K562 (cell line): ENCODE results near the gene P2RX3. TPM values are rescaled to one million over a fixed set of nuclear protein-coding genes. Genes with fewer than 3 reads are reported as not detected.

Experiments used
- BCL6 ChIP-seq: fragments of 250-450 bp; sonication (Bioruptor Pico); IDR thresholded peaks from 2 replicates; pipeline ENCODE4 v1.4.0; 2020
- HDAC8 ChIP-seq: fragments of 450-650 bp; IDR thresholded peaks from 2 replicates; pipeline ENCODE4 v1.6.1; 2016; ENCODE audit warnings: mild to moderate bottlenecking, missing genetic modification characterization, moderate library complexity, missing compliant biosample characterization
- JUND ChIP-seq, 2 experiments: IDR thresholded peaks; 2 replicates in 1 of 2; 3 replicates in 1 of 2; pipeline ENCODE4 v1.6.1; 2011; ENCODE audit warnings: borderline replicate concordance in 2 of 2, low read depth in 2 of 2, low read length in 2 of 2, improper control_type of control experiment in 1 of 2, missing biosample characterization in 1 of 2, missing genetic modification characterization in 1 of 2, missing genetic modification reagents in 1 of 2
- KAT8 ChIP-seq: fragments of 450-650 bp; IDR thresholded peaks from 2 replicates; pipeline ENCODE4 v1.6.1; 2016; ENCODE audit warnings: low read depth, mild to moderate bottlenecking
- MTA1 ChIP-seq: fragments of 450-650 bp; IDR thresholded peaks from 2 replicates; pipeline ENCODE4 v1.6.1; 2017; ENCODE audit warnings: borderline replicate concordance
- NBN ChIP-seq: fragments of 450-650 bp; IDR thresholded peaks from 2 replicates; pipeline ENCODE4 v1.6.1; 2016; ENCODE audit warnings: low read depth, mild to moderate bottlenecking
- NFIX ChIP-seq: fragments of 250-450 bp; sonication (Bioruptor Pico); IDR thresholded peaks from 2 replicates; pipeline ENCODE4 v1.4.0; 2020; ENCODE audit warnings: low read depth, mild to moderate bottlenecking, moderate library complexity
- PHB2 ChIP-seq: fragments of 450-650 bp; IDR thresholded peaks from 2 replicates; pipeline ENCODE4 v1.6.1; 2017; ENCODE audit warnings: low read depth
- PHF21A ChIP-seq: fragments of 450-650 bp; IDR thresholded peaks from 2 replicates; pipeline ENCODE4 v1.6.1; 2017; ENCODE audit warnings: low read depth, borderline replicate concordance
- PHTF2 ChIP-seq: fragments of 250-450 bp; sonication (Bioruptor Pico); IDR thresholded peaks from 2 replicates; pipeline ENCODE4 v1.5.0; 2021; ENCODE audit warnings: mild to moderate bottlenecking
- SMAD1 ChIP-seq: fragments of 150-350 bp; IDR thresholded peaks from 2 replicates; pipeline ENCODE4 v1.6.1; 2014; ENCODE audit warnings: low read length, low read depth; ENCODE audit not compliant: partially characterized antibody
- SMAD2 ChIP-seq: fragments of 150-350 bp; IDR thresholded peaks from 2 replicates; pipeline ENCODE4 v1.6.1; 2014; ENCODE audit warnings: low read depth, mild to moderate bottlenecking, low read length
- SMAD4 ChIP-seq: fragments of 250-450 bp; sonication (Bioruptor Pico); conservative IDR thresholded peaks from 2 replicates; pipeline ENCODE4 v1.8.0; 2021; ENCODE audit warnings: inconsistent platforms, mild to moderate bottlenecking, moderate library complexity
- TBL1XR1 ChIP-seq, 2 experiments: IDR thresholded peaks; 2 replicates each; pipeline ENCODE4 v1.6.1; 2012; ENCODE audit warnings: improper control_type of control experiment in 2 of 2, low read length in 2 of 2, mild to moderate bottlenecking in 1 of 2
- XRCC4 ChIP-seq: IDR thresholded peaks from one replicate; pipeline ENCODE4 v1.6.1; 2011; ENCODE audit not compliant: insufficient read depth, insufficient read length; ENCODE audit errors: extremely low read depth
- ZBTB8A ChIP-seq: fragments of 450-650 bp; IDR thresholded peaks from 2 replicates; pipeline ENCODE4 v1.6.1; 2018; ENCODE audit warnings: mild to moderate bottlenecking, moderate library complexity; ENCODE audit not compliant: partially characterized antibody
- ZNF212 ChIP-seq: fragments of 450-650 bp; formaldehyde crosslinking; IDR thresholded peaks from 2 replicates; pipeline ENCODE4 v1.4.0; 2020; ENCODE audit warnings: mild to moderate bottlenecking
- ZNF316 ChIP-seq: fragments of 450-650 bp; IDR thresholded peaks from 2 replicates; pipeline ENCODE4 v1.6.1; 2016
- ZNF586 ChIP-seq: fragments of 450-650 bp; formaldehyde crosslinking; conservative IDR thresholded peaks from 2 replicates; pipeline ENCODE4 v1.4.0; 2020; ENCODE audit warnings: mild to moderate bottlenecking, moderate library complexity
- ZNF764 ChIP-seq: fragments of 250-450 bp; sonication (Bioruptor Pico); IDR thresholded peaks from 2 replicates; pipeline ENCODE4 v1.4.0; 2020; ENCODE audit warnings: low read depth, mild to moderate bottlenecking, moderate library complexity
- ZNF830 ChIP-seq: fragments of 250-450 bp; sonication (Bioruptor Pico); IDR thresholded peaks from 2 replicates; pipeline ENCODE4 v1.5.0; 2021; ENCODE audit warnings: mild to moderate bottlenecking
- polyA plus RNA-seq, 8 experiments: library from polyadenylated mRNA; depleted of rRNA in 4 of 8; stranded (reverse) in 5 of 8; unstranded in 3 of 8; fragments of >200 nt; fragmentation: Nextera tagmentation in 2 of 8; fragmentation: Illumina TruSeq in 1 of 8; extraction: Ambion mirVana in 2 of 8; extraction: Trizol in 1 of 8; gene quantifications; 2 replicates each; pipeline versions ENCODE4 v1.2.1 to v1.2.3, GENCODE V29; 2011 to 2014; ENCODE audit warnings: inconsistent platforms in 1 of 8, missing spikeins in 1 of 8
- total RNA-seq, 7 experiments: library from RNA; depleted of rRNA in 6 of 7; stranded (reverse); fragments of >200 nt in 6 of 7; fragmentation: Illumina TruSeq in 2 of 7; extraction: Trizol in 2 of 7; gene quantifications; 2 replicates each; pipeline versions ENCODE4 v1.2.1 to v1.2.3, GENCODE V29; 2011 to 2021; ENCODE audit warnings: low replicate concordance in 1 of 7
- TF ChIP-seq, protein P1 (sequence below): fragments of 450-650 bp; formaldehyde crosslinking; IDR thresholded peaks from 2 replicates; pipeline ENCODE4 v1.4.0; 2020; ENCODE audit warnings: mild to moderate bottlenecking
- TF ChIP-seq, protein P2 (sequence below): fragments of 250-450 bp; sonication (Bioruptor Pico); IDR thresholded peaks from 2 replicates; pipeline ENCODE4 v1.4.0; 2020

Gene P2RX3
- total and polyA plus RNA-seq, 9 of the 15 experiments (the other 6 are each of a cell fraction or from before 2014, with no cell fraction given): not detected

DNA sequence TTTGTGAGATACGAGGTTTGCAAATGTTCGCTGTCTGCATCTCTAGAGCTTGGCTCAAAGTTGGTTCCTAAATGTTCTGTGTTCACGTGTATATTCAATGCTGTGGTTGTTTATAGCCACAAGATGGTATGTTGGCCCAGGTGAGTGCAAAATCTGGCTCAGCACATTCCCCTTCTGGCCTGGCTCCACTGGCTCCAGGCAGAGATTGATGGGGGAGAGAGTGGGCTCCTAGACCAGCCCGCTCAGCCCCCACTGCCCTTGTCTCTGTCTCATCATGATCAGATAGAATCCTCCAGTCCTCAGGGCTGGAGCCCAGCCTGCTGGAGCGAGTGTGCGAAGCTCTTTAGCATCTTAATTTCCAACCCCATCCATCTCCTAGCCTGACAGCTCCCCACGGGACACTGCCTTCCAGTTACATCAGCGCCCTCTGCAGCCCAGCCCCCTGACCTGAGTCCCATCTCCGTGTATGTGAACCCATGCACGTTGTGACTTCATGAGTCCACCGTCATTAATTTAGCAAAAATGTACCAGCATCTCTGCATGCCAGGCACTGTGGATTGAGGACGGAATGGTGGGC is 2.0 kb downstream of the P2RX3 start (continued):
- TF ChIP-seq XRCC4: no peak
- TF ChIP-seq ZNF830 (CRISPR knock-in tag): no peak
- TF ChIP-seq TBL1XR1 (IDR thresholded peaks at IDR 0.05; ENCODE audit: low read length in 2 of 2): no peak
- no peak for TF ChIP-seq ZNF212 (CRISPR knock-in tag)
- TF ChIP-seq ZNF586 (CRISPR knock-in tag): no peak
- TF ChIP-seq PHB2: no peak
- no peak for TF ChIP-seq ZNF764 (CRISPR knock-in tag)
- no peak for TF ChIP-seq KAT8
- no peak for TF ChIP-seq SMAD4 (CRISPR knock-in tag)
- no peak for TF ChIP-seq BCL6 (CRISPR knock-in tag)
- no peak for TF ChIP-seq PHTF2 (CRISPR knock-in tag)
- TF ChIP-seq, protein P1, sequence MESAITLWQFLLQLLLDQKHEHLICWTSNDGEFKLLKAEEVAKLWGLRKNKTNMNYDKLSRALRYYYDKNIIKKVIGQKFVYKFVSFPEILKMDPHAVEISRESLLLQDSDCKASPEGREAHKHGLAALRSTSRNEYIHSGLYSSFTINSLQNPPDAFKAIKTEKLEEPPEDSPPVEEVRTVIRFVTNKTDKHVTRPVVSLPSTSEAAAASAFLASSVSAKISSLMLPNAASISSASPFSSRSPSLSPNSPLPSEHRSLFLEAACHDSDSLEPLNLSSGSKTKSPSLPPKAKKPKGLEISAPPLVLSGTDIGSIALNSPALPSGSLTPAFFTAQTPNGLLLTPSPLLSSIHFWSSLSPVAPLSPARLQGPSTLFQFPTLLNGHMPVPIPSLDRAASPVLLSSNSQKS (CRISPR knock-in tag): no peak
- no peak for TF ChIP-seq ZBTB8A
- no peak for TF ChIP-seq NFIX (CRISPR knock-in tag)
- TF ChIP-seq MTA1: no peak
- no peak for TF ChIP-seq HDAC8
- TF ChIP-seq ZNF316: no peak
- no peak for TF ChIP-seq SMAD1
- TF ChIP-seq JUND (IDR thresholded peaks at IDR 0.05; ENCODE audit: borderline replicate concordance, low read depth, low read length): peak; percentile 40
- TF ChIP-seq JUND (tag; IDR thresholded peaks at IDR 0.05; ENCODE audit: borderline replicate concordance, low read depth, low read length): no peak; the same call in 2 of the 3 replicates
- no peak for TF ChIP-seq SMAD2
- TF ChIP-seq NBN: no peak
- TF ChIP-seq, protein P2, sequence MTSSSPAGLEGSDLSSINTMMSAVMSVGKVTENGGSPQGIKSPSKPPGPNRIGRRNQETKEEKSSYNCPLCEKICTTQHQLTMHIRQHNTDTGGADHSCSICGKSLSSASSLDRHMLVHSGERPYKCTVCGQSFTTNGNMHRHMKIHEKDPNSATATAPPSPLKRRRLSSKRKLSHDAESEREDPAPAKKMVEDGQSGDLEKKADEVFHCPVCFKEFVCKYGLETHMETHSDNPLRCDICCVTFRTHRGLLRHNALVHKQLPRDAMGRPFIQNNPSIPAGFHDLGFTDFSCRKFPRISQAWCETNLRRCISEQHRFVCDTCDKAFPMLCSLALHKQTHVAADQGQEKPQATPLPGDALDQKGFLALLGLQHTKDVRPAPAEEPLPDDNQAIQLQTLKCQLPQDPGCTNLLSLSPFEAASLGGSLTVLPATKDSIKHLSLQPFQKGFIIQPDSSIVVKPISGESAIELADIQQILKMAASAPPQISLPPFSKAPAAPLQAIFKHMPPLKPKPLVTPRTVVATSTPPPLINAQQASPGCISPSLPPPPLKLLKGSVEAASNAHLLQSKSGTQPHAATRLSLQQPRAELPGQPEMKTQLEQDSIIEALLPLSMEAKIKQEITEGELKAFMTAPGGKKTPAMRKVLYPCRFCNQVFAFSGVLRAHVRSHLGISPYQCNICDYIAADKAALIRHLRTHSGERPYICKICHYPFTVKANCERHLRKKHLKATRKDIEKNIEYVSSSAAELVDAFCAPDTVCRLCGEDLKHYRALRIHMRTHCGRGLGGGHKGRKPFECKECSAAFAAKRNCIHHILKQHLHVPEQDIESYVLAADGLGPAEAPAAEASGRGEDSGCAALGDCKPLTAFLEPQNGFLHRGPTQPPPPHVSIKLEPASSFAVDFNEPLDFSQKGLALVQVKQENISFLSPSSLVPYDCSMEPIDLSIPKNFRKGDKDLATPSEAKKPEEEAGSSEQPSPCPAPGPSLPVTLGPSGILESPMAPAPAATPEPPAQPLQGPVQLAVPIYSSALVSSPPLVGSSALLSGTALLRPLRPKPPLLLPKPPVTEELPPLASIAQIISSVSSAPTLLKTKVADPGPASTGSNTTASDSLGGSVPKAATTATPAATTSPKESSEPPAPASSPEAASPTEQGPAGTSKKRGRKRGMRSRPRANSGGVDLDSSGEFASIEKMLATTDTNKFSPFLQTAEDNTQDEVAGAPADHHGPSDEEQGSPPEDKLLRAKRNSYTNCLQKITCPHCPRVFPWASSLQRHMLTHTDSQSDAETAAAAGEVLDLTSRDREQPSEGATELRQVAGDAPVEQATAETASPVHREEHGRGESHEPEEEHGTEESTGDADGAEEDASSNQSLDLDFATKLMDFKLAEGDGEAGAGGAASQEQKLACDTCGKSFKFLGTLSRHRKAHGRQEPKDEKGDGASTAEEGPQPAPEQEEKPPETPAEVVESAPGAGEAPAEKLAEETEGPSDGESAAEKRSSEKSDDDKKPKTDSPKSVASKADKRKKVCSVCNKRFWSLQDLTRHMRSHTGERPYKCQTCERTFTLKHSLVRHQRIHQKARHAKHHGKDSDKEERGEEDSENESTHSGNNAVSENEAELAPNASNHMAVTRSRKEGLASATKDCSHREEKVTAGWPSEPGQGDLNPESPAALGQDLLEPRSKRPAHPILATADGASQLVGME (CRISPR knock-in tag): 0 out of 2 replicates have a peak, but pooled peaks have one; percentile 44
- TF ChIP-seq PHF21A: 0 out of 2 replicates have a peak, but pooled peaks have one; percentile 55
